H1 (cell line): ENCODE data around the gene FAM241B. TPM values are rescaled to one million over a fixed set of nuclear protein-coding genes. Genes with fewer than 3 reads are reported as not detected.

ENCODE experiments used
- CBX5 ChIP-seq: fragments of 300-800, 300-1000 bp; sonication (generic); IDR thresholded peaks from 2 replicates; pipeline ENCODE4 v1.7.1; 2016; ENCODE audit warnings: antibody characterized with exemption, low read length, low read depth
- CHD1 ChIP-seq: IDR thresholded peaks from 2 replicates; pipeline ENCODE4 v1.6.1; 2012; ENCODE audit warnings: low read depth, low read length, improper control_type of control experiment
- CHD2 ChIP-seq: IDR thresholded peaks from 2 replicates; pipeline ENCODE4 v1.6.1; 2012; ENCODE audit warnings: low read length, improper control_type of control experiment
- CHD7 ChIP-seq: fragments of 300-600 bp; sonication (generic); IDR thresholded peaks from 2 replicates; pipeline ENCODE4 v1.7.1; 2012; ENCODE audit warnings: low read length, moderate library complexity, mild to moderate bottlenecking, inconsistent platforms; ENCODE audit not compliant: insufficient replicate concordance
- EGR1 ChIP-seq: IDR thresholded peaks from 2 replicates; pipeline ENCODE4 v1.6.1; 2011; ENCODE audit warnings: low read depth, low read length, borderline replicate concordance
- EZH2 ChIP-seq: fragments of 200-600 bp; sonication (generic); IDR thresholded peaks from 2 replicates; pipeline ENCODE4 v1.7.1; 2012; ENCODE audit warnings: low read depth, mild to moderate bottlenecking, moderate library complexity, low read length, inconsistent platforms; ENCODE audit not compliant: severe bottlenecking
- FOSL1 ChIP-seq: IDR thresholded peaks from 2 replicates; pipeline ENCODE4 v1.6.1; 2011; ENCODE audit warnings: mild to moderate bottlenecking, low read depth, low read length, moderate library complexity; ENCODE audit not compliant: insufficient read depth
- HDAC2 ChIP-seq, 2 experiments: fragments of 300-600 bp in 1 of 2; sonication (generic) in 1 of 2; IDR thresholded peaks; 2 replicates each; pipeline ENCODE4 v1.6.1; 2011 to 2012; ENCODE audit warnings: low read depth in 2 of 2, low read length in 2 of 2, mild to moderate bottlenecking in 2 of 2, moderate library complexity in 2 of 2, borderline replicate concordance in 1 of 2, inconsistent platforms in 1 of 2
- MAFK ChIP-seq: IDR thresholded peaks from 2 replicates; pipeline ENCODE4 v1.6.1; 2012; ENCODE audit warnings: low read depth, mild to moderate bottlenecking, improper control_type of control experiment, low read length
- RAD21 ChIP-seq, 2 experiments: IDR thresholded peaks in 1 of 2; conservative IDR thresholded peaks in 1 of 2; 2 replicates each; pipeline ENCODE4 v1.6.1; 2011; ENCODE audit warnings: low read depth in 2 of 2, low read length in 2 of 2, improper control_type of control experiment in 1 of 2, inconsistent platforms in 1 of 2, mild to moderate bottlenecking in 1 of 2, moderate library complexity in 1 of 2
- RFX5 ChIP-seq: IDR thresholded peaks from 2 replicates; pipeline ENCODE4 v1.6.1; 2011; ENCODE audit warnings: low read depth, low read length, improper control_type of control experiment, borderline replicate concordance
- SIX5 ChIP-seq: IDR thresholded peaks from 2 replicates; pipeline ENCODE4 v1.6.1; 2011; ENCODE audit warnings: mild to moderate bottlenecking, low read depth, low read length
- polyA plus RNA-seq, 7 experiments: library from polyadenylated mRNA; depleted of rRNA in 3 of 7; stranded (reverse) in 5 of 7; unstranded in 2 of 7; fragments of >200 nt in 5 of 7; fragments of 200-250 nt in 2 of 7; gene quantifications; 1 replicate in 5 of 7; 2 replicates in 1 of 7; 4 replicates in 1 of 7; pipeline versions ENCODE4 v1.2.1 to v1.2.3, GENCODE V29; 2011 to 2013; ENCODE audit warnings: missing spikeins in 2 of 7, mixed read lengths in 2 of 7
- total RNA-seq: library from RNA; stranded (reverse); fragmentation: NEBNext Ultra II Directional; extraction: Animal tissue kit (Norgen Biotek cat#: 25700); gene quantifications from 2 replicates; pipeline ENCODE4 v1.2.1, GENCODE V29; 2021

Gene FAM241B
- total and polyA plus RNA-seq, 2 of the 8 experiments (the other 6 are each of a cell fraction or from before 2014, with no cell fraction given): 19.3 to 30.1 TPM

- TF ChIP-seq CHD7: no peak
- no peak for TF ChIP-seq FOSL1
- no peak for TF ChIP-seq EZH2
- TF ChIP-seq SIX5: no peak
- TF ChIP-seq RAD21 (IDR thresholded peaks at IDR 0.05 in 1 of 2, conservative IDR thresholded peaks at IDR 0.05 in 1 of 2; ENCODE audit: low read depth in 2 of 2, low read length in 2 of 2): no peak
- no peak for TF ChIP-seq RFX5
- no peak for TF ChIP-seq MAFK
- no peak for TF ChIP-seq HDAC2 (IDR thresholded peaks at IDR 0.05; ENCODE audit: borderline replicate concordance in 1 of 2, low read depth in 2 of 2, low read length in 2 of 2)
- no peak for TF ChIP-seq EGR1
- no peak for TF ChIP-seq CBX5
- TF ChIP-seq CHD1: no peak
- TF ChIP-seq CHD2: no peak
These were observed 17.8 kb downstream of the FAM241B start (continued) for GRCh38 chr10:69647819-69648218.
